ENCODE data around the gene FBXW10B.
"Not testable (repeated sequence)": the region's sequence is repeated elsewhere in the genome, so short reads cannot be mapped to it uniquely, and the experiment has no call there.

The FBXW10B gene, protein sequence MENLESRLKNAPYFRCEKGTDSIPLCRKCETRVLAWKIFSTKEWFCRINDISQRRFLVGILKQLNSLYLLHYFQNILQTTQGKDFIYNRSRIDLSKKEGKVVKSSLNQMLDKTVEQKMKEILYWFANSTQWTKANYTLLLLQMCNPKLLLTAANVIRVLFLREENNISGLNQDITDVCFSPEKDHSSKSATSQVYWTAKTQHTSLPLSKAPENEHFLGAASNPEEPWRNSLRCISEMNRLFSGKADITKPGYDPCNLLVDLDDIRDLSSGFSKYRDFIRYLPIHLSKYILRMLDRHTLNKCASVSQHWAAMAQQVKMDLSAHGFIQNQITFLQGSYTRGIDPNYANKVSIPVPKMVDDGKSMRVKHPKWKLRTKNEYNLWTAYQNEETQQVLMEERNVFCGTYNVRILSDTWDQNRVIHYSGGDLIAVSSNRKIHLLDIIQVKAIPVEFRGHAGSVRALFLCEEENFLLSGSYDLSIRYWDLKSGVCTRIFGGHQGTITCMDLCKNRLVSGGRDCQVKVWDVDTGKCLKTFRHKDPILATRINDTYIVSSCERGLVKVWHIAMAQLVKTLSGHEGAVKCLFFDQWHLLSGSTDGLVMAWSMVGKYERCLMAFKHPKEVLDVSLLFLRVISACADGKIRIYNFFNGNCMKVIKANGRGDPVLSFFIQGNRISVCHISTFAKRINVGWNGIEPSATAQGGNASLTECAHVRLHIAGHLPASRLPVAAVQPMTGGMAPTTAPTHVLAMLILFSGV

DNA sequence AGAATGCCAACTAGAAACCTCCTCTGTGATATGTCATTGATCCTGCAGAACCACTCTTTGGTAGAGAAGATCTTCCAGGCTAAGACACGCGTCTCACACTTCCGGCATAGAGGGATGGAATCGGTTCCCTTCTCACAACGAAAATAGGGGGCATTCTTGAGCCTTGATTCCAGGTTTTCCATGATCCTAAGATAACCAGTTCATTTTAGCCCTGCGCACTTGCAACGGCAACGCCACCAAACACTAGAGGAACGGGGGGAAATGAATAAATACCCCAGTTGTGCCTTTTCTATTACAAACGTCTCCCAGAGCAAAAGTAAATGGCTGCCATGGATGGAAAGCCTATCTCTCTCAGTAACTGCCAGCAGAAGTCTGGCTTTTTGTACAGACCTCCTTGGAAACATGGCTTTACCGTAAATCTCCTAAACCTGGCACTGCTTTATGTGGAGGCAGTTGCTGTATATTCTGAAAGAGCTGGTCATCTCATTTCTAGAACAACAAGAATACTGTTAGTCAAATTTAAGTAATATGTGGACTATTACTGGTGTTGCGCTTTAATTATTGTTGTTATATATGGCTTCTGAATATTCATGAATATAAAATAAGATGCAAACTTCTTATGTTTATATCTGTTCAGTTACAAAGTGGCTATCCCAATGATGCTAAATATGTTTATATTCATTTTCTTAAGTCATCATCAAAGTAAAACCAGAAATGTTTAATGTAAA is at the start of gene FBXW10B:
FBXW10B (minus strand) TSS at position 374 of the 728 bp plus-strand sequence; CDS start at position 182, 192 bp downstream.
- in situ Hi-C loops (cut with HindIII; ENCODE audit: low sequenced_read_pairs): not testable (repeated sequence)

DNA sequence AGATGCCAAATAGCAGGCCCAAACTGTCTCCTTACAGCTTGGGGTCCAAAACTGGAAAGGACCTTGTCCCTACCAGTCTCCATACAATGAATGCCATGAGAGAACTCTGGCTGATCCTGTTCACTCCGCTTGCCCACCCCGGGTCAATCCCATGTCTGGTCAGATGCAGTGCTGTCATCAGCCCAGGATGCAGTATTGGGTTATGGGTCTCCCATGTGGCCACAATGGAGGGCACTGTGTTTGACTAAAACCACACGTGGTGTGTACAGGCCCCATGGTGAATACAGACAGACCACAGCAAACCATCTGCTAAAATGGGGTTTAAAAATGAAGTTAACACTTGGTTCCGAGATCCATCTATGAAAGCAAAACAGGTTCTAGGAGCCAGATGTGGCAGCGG is 44.2 kb upstream of the FBXW10B start:
- in situ Hi-C loops (cut with HindIII; ENCODE audit: low sequenced_read_pairs): no loop called here

DNA sequence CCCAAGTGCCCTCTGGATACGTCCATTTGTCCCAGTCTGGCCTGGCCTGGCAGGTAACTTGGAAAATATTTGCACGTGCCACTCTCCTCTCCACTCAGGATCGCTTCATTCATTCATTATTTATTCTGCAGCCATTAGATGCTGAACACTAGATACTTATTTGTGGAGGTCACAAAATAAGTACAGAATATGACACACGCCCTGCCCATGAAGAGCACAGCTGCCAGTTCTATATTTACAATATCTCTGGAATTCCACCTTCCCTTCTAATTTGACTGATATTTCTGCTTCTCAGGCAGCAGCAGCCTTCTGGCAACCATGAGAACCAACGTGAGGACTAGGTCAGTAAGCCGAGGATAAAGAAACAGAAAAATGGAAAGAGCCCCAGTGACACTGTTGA is 43.7 kb upstream of the FBXW10B start:
- in situ Hi-C loops (cut with HindIII; ENCODE audit: low sequenced_read_pairs): no loop called here

DNA sequence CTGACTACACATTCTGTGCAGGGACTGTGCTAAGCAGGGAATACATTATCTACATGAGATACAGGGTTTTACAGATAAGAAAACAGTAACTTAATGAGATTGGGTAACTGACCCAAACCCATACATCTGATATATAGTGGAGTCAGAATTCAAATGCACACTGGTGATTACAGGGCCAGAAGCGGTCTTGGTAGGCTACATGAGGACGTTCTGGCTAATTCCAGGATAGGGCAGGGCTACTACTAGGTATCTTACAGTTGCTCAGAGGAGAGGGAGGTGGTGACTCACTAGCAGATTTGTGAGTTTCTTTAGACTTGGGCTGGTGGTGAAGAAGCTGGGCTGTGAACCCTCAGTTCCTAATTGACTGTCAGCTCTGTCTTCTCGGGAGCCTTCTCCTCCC is 43.2 kb upstream of the FBXW10B start:
- in situ Hi-C loops (cut with HindIII; ENCODE audit: low sequenced_read_pairs): no loop called here

DNA sequence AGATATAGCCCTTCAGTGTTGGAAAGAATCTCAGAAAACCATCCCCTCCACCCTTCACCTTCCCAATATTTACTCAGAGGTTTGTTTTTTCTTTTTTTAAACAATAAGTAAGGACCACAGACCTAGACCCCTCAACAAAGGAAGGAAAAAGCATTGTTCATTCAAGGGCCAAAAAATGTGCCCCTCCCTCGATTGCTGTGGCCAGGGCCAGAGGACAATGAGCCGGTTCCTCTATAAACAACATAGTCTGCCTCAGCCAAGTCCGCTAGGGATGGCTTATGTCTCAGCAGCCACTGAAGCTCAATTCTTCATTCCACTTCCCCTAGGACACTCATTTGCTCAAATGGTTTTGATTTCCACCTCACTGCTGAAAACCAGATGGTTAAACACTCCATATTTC is 40.6 kb upstream of the FBXW10B start:
- in situ Hi-C loops (cut with HindIII; ENCODE audit: low sequenced_read_pairs): no loop called here

DNA sequence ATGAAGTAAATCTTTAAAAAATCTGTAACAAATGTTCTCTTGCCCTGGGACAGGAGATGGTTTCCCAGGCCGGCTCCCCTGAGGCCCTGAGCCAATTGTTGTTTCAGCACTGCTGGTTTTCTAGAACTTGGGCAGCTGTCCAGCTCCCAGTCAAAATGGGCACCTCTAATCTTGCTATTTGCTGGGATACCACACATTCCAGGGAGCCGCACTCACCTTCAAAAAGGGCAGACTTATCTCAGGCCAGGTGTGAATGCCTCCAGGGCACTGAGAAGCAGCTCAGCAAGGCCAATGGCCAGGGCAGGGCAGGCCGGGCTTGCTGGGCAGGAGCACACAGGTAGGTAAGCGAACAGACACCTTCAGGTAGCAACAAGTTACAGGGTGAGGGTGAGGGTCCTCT is 40.2 kb upstream of the FBXW10B start:
- in situ Hi-C loops (cut with HindIII; ENCODE audit: low sequenced_read_pairs): no loop called here

DNA sequence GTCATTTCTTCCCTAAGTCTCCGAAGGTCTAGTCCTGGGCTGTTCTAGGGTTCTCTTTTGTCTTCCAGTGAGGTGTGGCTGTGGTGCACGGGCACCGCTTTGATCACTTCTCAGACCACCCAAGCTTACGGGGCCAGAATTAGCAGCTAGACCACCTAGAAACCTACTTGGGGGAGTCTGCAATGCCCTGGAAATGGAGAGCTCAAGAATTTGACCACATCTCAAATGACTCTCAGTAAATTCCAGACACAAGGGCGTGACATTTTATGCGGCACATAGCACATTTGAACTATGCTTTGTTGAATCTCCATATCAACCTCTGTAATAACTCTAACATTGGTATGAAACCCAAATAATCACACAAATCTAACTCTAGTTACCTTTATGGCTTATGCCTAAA is 39.7 kb upstream of the FBXW10B start:
- in situ Hi-C loops (cut with HindIII; ENCODE audit: low sequenced_read_pairs): no loop called here

DNA sequence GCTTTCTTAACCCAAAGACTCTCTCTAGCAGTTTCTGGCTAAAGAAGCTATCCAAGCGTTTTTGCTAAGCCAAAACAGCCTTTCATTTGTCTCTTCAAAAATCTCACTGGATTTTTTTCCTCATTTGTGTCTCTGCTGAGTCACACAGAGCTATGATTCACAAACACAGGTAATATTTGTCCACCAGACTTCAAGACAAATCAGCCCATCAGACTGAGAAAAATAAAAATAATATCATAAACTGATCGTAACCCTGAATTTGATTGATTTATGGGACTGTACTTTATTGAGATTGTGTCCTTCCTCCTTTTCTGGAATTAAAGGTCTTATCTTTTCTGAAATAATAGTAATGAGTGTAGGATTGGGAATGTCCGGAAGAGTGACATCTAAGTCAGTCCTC is 38.8 kb upstream of the FBXW10B start:
- in situ Hi-C loops (cut with HindIII; ENCODE audit: low sequenced_read_pairs): no loop called here

DNA sequence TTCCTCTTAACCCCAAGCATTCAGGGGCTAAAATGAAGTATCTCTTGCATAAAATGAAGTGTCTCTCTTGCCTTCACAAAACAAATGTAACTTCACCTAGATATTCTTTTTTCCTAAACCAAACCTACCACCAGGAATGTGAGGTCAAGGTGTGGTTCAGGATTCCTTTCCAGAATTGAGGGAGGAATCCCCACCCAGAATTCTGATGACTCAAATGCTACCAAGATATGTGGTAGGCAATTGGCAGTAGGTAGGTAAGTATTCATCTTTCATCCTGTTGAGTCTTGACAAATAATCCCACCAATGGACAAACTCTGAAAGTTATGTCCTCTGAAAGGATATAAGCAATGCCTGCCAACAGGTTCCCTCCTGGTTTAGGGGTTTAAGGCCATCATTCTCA is 38.4 kb upstream of the FBXW10B start:
- in situ Hi-C loops (cut with HindIII; ENCODE audit: low sequenced_read_pairs): no loop called here

DNA sequence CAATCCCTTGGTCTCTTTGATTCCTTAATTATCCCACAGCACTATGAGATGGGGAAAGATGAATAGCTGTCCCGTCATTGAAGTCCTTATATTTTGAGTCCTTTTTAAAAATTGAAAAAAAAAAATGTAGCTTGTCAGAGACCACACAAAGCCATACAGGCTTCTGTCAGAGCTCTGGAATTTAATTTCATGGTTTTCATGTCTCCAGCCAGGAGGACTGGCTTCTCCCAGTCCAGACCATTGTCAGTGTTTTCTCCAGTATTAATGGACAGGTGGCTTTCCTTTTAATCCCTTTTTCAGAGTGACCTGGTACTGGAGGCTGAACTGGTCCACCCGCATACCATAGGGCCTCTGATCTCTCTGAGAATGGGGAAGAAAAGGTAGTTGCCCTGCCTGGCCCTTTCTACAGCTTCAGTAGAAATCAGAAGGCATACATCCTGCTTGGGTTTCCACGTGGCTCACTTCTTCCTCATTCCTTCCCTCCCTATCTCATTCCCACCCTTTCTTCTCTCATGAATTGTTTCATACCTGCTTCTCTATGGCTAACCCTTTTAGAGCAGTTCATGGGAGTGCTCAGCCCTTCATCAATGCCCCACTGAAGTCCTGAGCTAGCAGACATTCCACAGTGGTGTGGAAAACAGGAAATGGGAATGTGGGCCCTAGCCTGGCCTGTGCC is 35.5 kb upstream of the FBXW10B start:
- in situ Hi-C loops (cut with HindIII; ENCODE audit: low sequenced_read_pairs): no loop called here

DNA sequence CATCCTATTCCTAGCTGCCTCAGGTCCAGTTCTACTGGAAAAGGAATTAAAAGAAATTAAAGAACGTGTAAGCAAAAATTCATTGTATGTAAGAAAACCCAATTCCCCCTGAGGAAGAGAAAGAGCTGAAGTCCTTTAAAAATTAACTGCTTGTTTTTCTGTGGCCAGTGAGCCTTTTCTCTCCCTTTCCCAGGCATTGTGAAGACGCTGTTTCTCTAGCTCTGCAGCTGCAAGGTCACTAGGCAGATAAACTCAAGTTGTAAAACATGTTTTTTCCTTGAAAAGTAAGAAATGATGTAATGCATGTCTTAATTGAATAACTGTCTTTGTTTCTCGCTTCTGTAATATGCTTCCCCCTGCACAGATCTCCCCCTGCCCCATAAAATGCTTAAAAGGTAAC is 34.9 kb upstream of the FBXW10B start:
- in situ Hi-C loops (cut with HindIII; ENCODE audit: low sequenced_read_pairs): not testable (repeated sequence)

DNA sequence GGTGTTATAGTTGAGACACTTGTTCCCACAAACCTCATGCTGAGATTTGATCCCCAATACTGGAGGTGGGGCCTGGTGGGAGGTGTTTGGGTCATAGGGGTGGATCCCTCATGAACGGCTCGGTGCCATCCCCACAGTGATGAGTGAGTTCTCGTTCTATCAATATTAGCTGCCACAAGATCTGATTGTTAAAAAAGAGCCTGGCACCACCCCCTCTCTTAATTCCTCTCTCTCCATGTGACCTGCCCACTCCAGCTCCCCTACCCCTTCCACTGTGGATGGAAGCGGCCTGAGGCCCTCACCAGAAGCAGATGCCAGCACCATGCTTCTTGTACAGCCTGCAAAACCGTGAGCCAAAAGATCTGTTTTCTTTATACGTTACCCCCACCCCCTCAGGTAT is 33.5 kb upstream of the FBXW10B start:
- in situ Hi-C loops (cut with HindIII; ENCODE audit: low sequenced_read_pairs): no loop called here

DNA sequence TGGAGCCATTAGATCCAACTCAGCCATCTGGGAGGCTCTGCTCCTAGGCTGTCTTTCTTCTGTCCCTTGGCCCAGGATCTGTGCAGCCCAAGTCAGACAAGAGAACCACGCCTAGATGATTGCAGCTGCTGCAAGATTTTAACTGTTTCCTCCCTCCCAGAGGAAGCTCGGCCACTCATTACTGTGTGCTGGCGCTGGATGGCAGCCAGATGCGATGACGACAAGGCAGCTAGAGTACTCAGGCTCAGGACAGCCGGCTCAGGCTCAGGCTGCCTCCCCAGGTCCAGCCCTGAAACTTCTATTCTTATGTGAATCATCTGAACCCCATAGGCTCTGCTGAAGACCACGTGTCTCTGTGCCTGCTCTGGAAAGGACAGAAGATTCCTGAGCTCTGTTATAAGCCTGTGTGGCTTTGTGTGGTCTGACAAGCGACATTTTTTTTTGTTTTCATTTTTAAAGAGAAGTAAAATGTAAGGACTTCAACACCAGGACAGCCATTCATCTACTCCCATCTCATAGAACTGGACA is 32.1 kb upstream of the FBXW10B start:
- in situ Hi-C loops (cut with HindIII; ENCODE audit: low sequenced_read_pairs): no loop called here

DNA sequence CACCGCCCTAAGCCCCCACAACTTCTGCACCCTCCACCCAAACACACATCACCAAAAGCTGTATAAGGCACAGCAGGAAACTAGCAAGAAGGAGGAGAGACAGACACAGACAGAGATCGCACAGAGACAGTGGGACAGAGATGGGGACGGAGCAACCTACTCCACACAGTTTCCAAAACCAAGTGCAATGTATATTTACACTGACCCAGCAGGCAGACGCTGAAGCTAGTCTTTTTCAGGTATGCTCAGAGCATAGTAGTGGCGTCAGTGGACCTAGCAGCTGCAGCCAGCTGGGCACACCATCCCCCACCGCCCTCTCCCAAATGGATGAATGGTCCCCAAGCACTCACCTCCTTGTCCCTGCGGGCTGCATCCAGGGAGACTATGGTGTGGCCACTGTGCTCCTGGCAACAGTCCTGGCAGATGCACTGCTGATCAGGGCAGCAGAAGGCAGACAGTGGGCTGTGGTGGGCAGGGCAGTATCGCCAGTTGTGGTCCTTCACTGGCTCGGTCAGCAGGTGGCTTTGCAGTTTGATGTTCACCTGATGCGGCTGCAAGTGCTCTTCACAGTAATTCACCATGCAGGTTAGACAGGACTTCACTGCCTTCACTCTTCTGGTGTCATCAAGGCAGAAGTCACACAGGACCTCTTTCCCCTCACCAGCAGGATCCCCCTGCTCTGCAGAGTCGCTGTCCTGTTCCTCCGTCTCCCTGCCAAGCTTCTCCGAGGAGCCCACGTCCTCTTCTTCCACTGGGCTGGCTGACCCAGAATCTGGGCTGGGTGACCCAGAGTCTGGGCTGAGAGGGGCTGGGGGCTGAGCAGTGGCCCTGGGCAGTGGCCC is 31.5 kb upstream of the FBXW10B start:
- in situ Hi-C loops (cut with HindIII; ENCODE audit: low sequenced_read_pairs): no loop called here

DNA sequence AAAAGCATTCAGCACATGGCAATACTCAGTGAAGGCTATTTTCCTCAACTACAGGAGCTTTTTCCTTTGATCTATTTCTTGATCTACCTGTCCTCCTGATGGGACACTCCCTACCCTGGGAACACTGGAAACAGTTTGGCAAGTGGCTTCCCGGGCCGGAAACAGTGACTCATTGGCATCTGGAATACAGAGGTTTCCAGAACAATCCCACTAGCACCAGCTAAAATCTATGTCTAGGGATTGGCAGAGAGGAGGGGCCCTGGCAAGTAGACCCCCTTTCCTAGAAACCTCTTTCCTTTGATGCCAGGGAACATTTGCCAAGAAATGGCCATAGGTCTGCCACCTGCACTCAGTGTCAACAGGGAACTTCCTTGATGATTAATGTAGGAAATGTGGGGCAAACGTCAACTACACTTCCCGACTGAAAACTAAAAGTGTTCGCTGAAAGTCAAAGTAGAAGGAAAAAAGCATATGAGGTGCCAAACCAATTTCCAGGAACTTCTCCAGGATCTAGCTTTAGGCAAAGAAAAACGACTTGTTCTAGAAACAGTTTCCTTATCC is 30.4 kb upstream of the FBXW10B start:
- in situ Hi-C loops (cut with HindIII; ENCODE audit: low sequenced_read_pairs): no loop called here

DNA sequence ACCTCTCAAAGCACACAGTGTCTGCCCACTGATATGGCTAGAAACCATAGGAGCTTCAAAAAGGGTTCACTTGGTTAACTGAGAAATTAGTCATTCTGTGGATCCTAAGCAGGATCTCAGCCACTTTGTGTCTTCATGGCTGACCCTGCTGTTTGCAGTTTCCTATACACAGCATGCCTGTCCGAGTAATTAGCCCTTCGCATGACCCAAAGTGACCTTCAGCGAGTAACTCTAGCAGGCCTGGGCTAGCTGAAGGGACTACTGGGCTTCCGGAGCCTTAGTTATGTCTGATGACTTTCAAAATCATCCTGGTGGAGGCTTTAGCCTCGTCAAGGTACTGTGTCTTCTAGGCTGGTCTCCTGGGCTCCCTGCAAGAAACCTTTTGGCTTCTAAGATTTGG is 28.9 kb upstream of the FBXW10B start:
- in situ Hi-C loops (cut with HindIII; ENCODE audit: low sequenced_read_pairs): no loop called here

DNA sequence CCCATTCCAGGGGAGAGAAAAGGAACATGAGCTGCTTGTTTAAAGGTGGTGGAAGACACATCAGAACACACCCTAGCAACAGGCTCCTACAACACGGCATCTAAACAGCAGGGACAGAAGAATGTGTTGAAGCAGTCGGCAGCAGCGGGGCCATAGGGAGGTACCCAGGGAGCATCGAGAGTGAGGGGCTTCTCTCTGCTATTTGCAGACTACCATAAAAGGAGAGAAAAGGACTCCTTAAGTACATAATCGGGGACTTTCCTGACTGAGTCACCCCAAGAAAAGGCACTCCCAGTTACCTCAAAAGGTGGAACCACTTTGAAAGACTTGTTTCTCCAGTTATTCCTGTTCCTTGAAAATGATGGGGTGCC is 26.4 kb upstream of the FBXW10B start:
- in situ Hi-C loops (cut with HindIII; ENCODE audit: low sequenced_read_pairs): not testable (repeated sequence)

DNA sequence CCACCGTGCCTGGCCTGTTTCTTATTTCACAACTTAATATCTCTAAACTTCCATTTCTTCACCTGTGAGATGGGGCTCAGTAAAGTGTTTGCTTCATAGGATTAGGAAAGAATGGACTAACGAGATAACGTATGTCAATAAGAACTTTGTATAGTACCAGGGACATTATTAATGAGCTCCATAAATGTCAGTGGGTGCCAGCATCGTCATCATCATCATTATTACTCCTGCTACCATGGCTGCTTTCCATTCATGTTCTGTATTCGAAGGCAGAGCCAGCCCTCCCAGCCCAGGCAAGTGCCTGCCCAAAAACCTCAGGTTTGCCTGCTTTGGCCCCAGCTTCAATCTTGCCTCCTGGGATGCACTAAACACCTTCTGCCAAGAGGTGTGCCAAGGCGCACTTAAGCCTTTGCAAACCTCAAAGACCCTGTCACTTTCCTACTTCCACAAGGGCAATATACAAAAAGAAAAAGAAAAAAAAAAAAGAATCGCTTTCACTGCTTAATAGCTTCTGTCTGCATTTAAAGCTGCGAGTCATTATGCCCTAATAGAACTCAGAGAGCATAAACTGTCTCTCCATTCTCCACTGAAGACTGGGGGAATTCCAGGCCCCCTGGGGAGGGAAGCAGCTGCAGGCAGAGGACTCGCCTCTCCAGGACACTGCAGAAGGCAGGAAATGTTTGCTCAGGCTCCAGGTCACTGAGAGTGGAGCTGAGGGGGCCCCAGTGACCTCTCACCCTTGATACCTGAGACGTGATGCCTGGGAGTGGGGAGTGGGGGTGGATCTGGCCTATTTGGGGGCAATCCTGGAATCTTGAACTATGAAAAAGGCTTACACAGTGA is 25.8 kb upstream of the FBXW10B start:
- in situ Hi-C loops (cut with HindIII; ENCODE audit: low sequenced_read_pairs): not testable (repeated sequence)

All from DLD1 (cell line).